ENCODE data around the gene KLHL29.

GRCh38 chr2:23359631-23360567 lies 25.1 kb upstream of the KLHL29 start:
- TF ChIP-seq EZH2phosphoT487 (IDR thresholded peaks at IDR 0.05; ENCODE audit: insufficient read depth, low read depth) = no peak
- TF ChIP-seq EZH2 (IDR thresholded peaks at IDR 0.05; ENCODE audit: insufficient read depth, poor library complexity, severe bottlenecking) = no peak

Measured in GM23248 (cell line).